ENCODE results near the gene FBXL17.

Gene FBXL17

GRCh38 chr5:107990881-107991810 is 390.8 kb downstream of the FBXL17 start:
- DNase-seq (ENCODE audit: low spot score) = no peak

GRCh38 chr5:107985144-107985543 is 396.8 kb downstream of the FBXL17 start:
- DNase-seq (ENCODE audit: low spot score) = no peak

GRCh38 chr5:107982703-107983425 is 399.0 kb downstream of the FBXL17 start:
- no peak for DNase-seq (ENCODE audit: low spot score)

DNA sequence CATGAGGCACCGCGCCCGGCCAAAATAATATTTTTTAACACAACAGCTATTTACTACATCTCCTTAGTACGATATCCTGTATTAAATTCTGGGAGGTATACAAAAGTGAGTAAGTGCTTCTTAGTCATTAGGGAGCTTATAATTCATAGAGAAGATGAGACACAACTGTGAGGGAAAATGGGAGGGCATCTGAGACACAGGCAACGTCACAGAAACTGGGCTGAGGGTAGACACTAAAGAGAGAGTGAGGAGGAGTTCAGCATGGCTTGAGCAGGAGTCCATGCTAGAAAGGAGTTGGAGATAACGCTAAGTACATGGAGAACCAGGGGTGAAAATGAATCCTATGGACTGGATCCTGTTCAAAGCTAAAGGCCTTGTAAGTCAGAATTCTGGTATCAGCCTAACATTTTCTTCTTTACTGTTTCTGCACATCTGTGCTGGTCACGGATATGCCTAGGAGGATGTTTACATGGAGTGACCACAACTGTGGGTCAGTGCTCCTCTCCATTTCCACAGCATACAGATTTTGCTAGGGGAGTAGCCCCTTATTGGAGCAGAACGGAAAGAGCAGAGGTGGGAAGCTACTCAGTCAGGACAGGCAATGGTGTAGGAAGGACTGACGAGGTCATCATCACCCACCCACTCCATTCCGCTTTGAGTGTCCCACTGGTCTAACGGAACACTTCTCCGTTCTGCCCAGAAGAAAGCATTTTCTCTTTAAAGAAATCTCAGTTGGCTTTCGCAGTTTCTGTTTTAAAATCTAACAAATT is 400.8 kb downstream of the FBXL17 start:
- DNase-seq (ENCODE audit: low spot score) = no peak

DNA sequence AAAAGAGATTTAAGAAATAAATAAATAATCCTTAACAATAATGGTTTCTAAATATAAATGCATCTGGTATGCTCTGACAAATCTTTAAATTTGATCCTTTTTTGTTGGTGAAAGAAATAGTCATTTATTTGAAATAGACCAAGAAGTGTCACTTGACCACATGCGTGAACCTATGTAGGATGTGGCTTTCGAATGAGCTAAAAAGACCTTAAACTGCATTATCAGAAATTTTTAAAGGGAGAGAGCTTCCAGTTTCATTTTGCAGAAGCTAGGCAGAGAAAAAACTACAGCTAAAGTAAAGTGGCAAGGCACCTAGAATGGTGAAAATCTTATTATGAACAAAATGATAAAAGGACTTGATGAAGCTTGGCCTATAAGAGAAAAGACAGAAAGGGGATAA is 402.0 kb downstream of the FBXL17 start:
- DNase-seq (ENCODE audit: low spot score) = no peak

DNA sequence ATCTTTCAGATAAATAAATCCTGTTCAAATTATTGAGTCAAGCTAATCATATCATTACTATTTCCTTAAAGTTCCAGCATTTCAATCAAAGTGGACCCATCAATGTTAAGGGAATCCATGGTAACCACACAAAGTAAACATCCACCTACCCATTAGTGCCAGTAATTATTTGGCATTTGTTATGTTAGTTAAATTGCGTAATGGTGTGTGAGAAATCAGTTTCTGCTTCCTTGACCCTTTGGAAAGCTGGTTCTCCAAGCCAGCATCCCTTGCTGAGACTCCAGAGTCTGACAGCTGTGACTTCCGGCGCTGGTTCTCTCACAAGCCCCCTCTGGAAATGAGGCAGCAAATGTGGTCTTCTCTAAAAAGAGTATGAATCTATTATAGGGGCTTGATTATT is 402.6 kb downstream of the FBXL17 start:
- DNase-seq (ENCODE audit: low spot score) = no peak

DNA sequence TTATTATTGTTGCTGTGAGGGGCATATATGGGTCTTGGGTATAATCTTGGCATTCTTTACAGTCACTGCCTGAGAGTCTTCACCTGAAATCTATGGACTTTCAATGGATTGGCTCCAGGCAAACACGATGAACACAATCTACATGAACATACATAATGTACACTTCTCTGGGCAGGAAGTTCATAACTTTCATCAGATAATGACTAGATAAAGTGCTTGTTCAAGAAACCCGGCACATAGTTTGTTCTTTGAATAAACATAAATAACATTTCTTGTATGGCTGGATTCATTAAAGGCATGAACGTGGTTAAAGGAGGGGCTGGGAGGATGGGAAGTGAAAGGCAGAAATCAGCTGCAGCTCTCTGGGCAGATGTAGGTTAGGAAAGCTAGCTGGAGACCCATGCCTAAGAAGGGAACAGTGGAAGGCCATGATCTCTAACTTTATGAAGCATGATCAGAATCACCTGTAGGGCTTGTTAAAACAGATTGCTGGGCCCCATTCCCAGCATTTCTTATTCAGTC is 404.3 kb downstream of the FBXL17 start:
- DNase-seq (ENCODE audit: low spot score) = no peak

- DNase-seq (ENCODE audit: low spot score) = no peak
Observed at GRCh38 chr5:107975568-107975967, 406.3 kb downstream of the FBXL17 start.

GRCh38 chr5:107971846-107972245 is 410.1 kb downstream of the FBXL17 start:
- DNase-seq (ENCODE audit: low spot score) = no peak

- no peak for DNase-seq (ENCODE audit: low spot score)
Observed at GRCh38 chr5:107969847-107970246, 412.1 kb downstream of the FBXL17 start.

DNA sequence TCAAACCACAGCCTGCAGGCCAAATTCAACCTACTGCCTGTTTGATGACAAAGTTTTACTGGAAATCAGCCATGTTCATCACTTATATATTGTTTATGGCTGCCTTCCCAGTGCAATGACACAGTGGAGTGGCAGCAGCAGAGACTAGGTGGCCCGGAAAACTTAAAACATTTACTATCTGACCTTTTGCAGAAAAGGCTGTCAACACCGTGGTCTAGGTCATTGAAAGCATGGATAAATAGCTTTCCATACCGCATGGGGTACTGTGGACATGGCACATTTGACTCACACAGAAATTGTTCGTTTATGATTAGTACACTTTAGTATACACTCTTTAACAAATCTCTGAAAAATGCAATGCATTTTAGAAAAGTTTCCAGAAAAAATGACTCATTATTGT is 412.9 kb downstream of the FBXL17 start:
- no peak for DNase-seq (ENCODE audit: low spot score)

DNA sequence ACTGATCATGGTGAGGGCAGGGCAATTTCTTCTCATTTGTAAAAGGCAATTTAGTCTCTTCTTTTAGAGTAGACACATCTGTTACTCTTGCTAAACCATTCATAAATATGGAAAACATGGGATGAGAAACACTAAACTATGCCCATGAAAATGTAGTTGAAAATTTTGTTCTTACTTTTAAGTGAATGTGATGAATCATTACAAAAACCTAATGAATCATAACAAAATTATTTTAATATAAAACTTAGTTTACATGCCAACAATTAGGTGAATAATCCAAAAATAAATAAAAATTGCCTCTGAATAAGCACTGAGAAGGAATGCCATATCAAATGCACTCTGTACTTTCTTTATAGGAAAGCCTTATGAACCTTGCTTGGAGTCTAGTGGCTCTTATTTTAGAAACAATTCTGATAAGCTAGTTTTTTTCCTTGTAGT is 413.5 kb downstream of the FBXL17 start:
- no peak for DNase-seq (ENCODE audit: low spot score)

DNA sequence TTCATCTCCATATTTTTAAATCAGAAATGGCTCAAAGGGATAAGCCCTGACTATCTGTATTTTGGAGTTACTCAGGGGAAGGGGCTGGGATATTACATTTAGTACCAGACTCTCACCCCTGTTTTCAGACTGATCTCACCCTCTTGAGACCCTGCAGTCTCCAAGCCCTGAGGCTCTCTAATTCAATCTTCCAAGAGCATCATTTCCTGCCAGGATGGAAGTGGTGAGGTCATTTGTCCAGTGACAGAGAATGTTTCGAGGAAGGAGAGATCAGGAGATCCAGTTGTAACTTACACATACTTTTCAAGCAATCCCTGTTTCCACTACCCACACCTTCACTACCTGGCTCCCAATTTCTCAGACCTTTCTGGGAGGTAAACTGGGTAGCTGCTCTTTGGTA is 415.7 kb downstream of the FBXL17 start:
- peak; percentile 49 for DNase-seq (ENCODE audit: low spot score)

GRCh38 chr5:107964722-107965121 is 417.2 kb downstream of the FBXL17 start:
- no peak for DNase-seq (ENCODE audit: low spot score)

GRCh38 chr5:107959573-107960279 is 422.2 kb downstream of the FBXL17 start:
- DNase-seq (ENCODE audit: low spot score) = no peak

DNA sequence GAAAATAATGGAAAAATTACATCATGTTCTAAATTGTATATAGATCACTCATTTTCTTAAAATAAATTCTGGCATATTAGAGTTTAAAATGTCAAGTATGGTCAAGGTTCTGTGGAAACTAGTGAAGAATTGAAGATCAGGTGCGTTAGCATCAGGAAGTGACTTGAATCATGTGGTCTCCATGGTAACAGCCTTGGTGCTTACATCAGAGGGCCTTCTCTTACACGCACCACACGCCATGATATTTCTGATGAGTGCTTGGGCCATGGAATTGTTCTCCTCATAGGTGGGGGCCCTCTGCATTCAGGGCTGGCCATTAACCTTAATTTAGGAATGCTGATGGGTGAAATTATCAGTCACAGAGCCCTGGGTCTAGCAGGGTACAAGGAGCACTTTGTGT is 423.0 kb downstream of the FBXL17 start:
- no peak for DNase-seq (ENCODE audit: low spot score)

GRCh38 chr5:107958432-107958831 is 423.5 kb downstream of the FBXL17 start:
- no peak for DNase-seq (ENCODE audit: low spot score)

- DNase-seq (ENCODE audit: low spot score) = no peak
Observed at GRCh38 chr5:107957051-107957450, 424.8 kb downstream of the FBXL17 start.

DNA sequence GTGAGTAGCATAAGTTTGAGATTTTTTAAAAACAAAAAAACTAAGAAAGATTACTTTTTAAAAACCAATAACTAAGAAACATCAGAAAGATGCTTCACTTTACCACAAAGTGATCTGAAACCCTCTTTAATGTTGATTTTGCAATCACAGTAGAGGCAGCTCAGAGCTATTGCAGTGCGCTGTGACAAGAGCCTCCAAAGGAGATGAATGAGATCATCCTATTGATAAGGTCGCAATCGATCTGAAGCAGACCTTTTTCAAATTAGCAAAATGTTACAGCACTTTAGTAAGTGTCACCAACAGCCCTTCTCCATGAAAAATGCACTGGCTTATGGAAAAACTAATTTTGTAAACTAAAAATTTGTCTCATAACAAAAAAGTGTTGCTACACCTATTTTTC is 426.6 kb downstream of the FBXL17 start:
- no peak for DNase-seq (ENCODE audit: low spot score)

DNA sequence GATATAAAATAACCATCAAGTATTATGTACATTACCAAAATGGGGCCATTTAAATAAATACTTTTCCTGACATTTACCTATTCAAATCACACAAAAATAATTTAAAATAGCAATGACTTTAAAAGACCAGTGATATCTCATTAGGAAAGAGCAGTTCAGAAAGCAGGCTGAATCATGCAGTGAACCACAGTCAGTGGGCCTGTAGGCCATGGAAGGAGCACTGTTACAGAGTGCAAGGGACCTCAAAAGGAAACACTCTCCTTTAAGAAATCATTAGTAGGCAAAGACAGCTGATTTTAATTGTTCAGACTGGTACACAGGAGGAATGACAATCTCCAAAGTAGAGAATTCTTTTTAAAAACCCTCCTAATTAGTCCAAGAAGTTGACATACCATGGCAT is 427.6 kb downstream of the FBXL17 start:
- no peak for DNase-seq (ENCODE audit: low spot score)

- no peak for DNase-seq (ENCODE audit: low spot score)
Observed at GRCh38 chr5:107952450-107952849, 429.4 kb downstream of the FBXL17 start.

- no peak for DNase-seq (ENCODE audit: low spot score)
Observed at GRCh38 chr5:107951309-107951708, 430.6 kb downstream of the FBXL17 start.

Data from kidney capillary endothelial cell (primary cell).